GM10248 (cell line): ENCODE data around the gene PHACTR3.

ENCODE experiments used
- CTCF ChIA-PET: fragments of 300-600 bp; sonication (Branson Sonifier 250); formaldehyde crosslinking; extraction: SDS; loops from one replicate; lab custom pipeline; 2021; ENCODE audit warnings: antibody characterized with exemption; lab: Yijun Ruan, JAX
- POLR2A ChIA-PET: fragments of 350-650 bp; sonication (Branson Sonifier 250); formaldehyde crosslinking; extraction: SDS; loops from one replicate; lab custom pipeline; 2020; ENCODE audit warnings: antibody characterized with exemption; lab: Yijun Ruan, JAX
- DNase-seq: peaks from one replicate; pipeline ENCODE4 v3.0.0; 2012; ENCODE audit errors: extremely low spot score
- CTCF ChIP-seq: IDR thresholded peaks from 2 replicates; pipeline ENCODE4 v1.5.1; 2012; ENCODE audit warnings: mild to moderate bottlenecking, low read depth; ENCODE audit errors: extremely low read depth, missing control alignments, control extremely low read depth

PHACTR3 gene

GRCh38 chr20:59643615-59644061 lies 39.3 kb downstream of the PHACTR3 start:
- no peak for DNase-seq

GRCh38 chr20:59644371-59644939 lies 40.1 kb downstream of the PHACTR3 start:
- no peak for TF ChIP-seq CTCF
- POLR2A ChIA-PET = no interaction called here
- DNase-seq = no peak
- CTCF ChIA-PET = no interaction called here

More at GRCh38 chr20:59643615-59644061, 39.3 kb downstream of the PHACTR3 start:
- POLR2A ChIA-PET = no interaction called here
- TF ChIP-seq CTCF = no peak
- CTCF ChIA-PET = no interaction called here

- no peak for TF ChIP-seq CTCF
- ChIA-PET CTCF (no interaction called here), POLR2A (no interaction called here)
- DNase-seq = no peak
Observed at GRCh38 chr20:59645271-59645670, 40.9 kb downstream of the PHACTR3 start.

GRCh38 chr20:59645761-59646171 lies 41.4 kb downstream of the PHACTR3 start:
- CTCF ChIA-PET = interaction anchor here (0.6 kb wide), 1 partner anchor 11 kb away, joined by 3 read pairs; no protein-coding TSS in a partner anchor
- DNase-seq = no peak
- no peak for TF ChIP-seq CTCF
- POLR2A ChIA-PET = no interaction called here

GRCh38 chr20:59646487-59646886 lies 42.1 kb downstream of the PHACTR3 start:
- ChIA-PET CTCF (interaction anchor here (0.6 kb wide), 1 partner anchor 10 kb away, joined by 3 read pairs; no protein-coding TSS in a partner anchor), POLR2A (no interaction called here)
- no peak for DNase-seq
- no peak for TF ChIP-seq CTCF

GRCh38 chr20:59647271-59647670 lies 42.9 kb downstream of the PHACTR3 start:
- DNase-seq = no peak
- CTCF ChIA-PET = no interaction called here
- POLR2A ChIA-PET = no interaction called here

More at GRCh38 chr20:59647271-59647670, 42.9 kb downstream of the PHACTR3 start:
- no peak for TF ChIP-seq CTCF
